Dedifferentiated amniotic fluid mesenchymal stem cell (primary cell): ENCODE measurements around the gene MRPL22.
"Not testable (repeated sequence)": the region's sequence is repeated elsewhere in the genome, so short reads cannot be mapped to it uniquely, and the experiment has no call there.

Experiments used
- DNase-seq: peaks from one replicate; pipeline ENCODE4 v3.0.0-alpha.2; 2016; ENCODE audit errors: extremely low spot score

Gene MRPL22

GRCh38 chr5:154995679-154996078, 54.8 kb downstream of the MRPL22 start:
- no peak for DNase-seq

- no peak for DNase-seq
Measured at GRCh38 chr5:154997746-154998145, 56.9 kb downstream of the MRPL22 start.

- no peak for DNase-seq
Measured at GRCh38 chr5:154999865-155000264, 59.0 kb downstream of the MRPL22 start.

DNA sequence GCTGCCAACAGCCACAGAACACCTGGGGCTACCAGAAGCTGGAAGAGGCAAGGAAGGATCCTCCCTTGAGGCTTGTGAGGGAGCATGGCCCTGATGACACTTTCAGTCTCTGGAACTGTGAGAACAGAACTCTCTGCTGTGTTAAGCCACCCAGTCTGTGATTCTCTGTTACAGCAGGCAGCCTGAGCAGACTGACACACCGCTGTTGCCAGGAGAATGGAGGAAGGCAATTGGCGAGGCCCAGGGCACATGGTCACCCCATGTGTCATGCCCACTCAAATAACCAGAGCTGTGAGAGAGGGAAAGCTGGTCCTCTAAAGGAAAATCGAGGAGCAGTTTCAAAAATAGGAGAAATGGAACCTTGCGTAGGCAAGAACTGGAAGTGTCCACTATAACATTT, 60.6 kb downstream of the MRPL22 start:
- no peak for DNase-seq

- not testable (repeated sequence) for DNase-seq
Measured at GRCh38 chr5:155002722-155003121, 61.8 kb downstream of the MRPL22 start.

GRCh38 chr5:155004138-155004744, 63.4 kb downstream of the MRPL22 start:
- DNase-seq = no peak

GRCh38 chr5:155006265-155006664, 65.4 kb downstream of the MRPL22 start:
- not testable (repeated sequence) for DNase-seq

DNA sequence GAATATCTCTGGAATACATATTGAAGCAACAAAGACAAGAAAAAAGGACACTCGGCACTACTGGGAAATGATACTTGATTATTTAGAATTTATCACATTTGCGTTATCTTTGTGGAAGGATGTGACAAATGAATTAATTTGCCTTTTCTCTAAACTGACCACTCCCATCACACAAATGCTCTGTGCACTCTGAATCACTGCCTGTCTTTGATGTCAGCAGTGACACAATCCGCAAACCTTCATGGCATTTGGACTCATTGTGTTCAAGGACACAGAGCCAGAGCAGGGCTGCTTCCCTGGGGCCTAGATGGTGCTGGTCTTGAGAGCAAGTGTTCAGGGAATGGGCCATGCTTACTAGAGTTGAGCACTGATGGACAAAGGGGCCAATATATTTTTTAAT, 67.8 kb downstream of the MRPL22 start:
- DNase-seq = no peak

- DNase-seq = no peak
Measured at GRCh38 chr5:155010881-155011280, 70.0 kb downstream of the MRPL22 start.

- DNase-seq = no peak
Measured at GRCh38 chr5:155013526-155013925, 72.7 kb downstream of the MRPL22 start, which contains the start of gene KIF4B. Gene KIF4B (plus strand): TSS chr5:155013755. CDS start chr5:155013860, 105 bp downstream.

DNA sequence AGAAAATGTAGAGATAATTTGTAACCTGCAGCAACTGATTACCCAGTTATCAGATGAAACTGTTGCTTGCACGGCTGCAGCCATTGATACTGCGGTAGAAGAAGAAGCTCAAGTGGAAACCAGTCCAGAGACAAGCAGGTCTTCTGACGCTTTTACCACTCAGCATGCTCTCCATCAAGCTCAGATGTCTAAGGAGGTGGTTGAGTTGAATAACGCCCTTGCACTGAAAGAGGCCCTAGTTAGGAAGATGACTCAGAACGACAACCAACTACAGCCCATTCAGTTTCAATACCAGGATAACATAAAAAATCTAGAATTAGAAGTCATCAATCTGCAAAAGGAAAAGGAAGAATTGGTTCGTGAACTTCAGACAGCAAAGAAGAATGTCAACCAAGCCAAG, 74.4 kb downstream of the MRPL22 start:
- no peak for DNase-seq

GRCh38 chr5:155017610-155018009, 76.7 kb downstream of the MRPL22 start:
- DNase-seq = no peak
